Rectal smooth muscle tissue (tissue), 1 donor: ENCODE results near the gene CYBB.
"Not testable (repeated sequence)": the region's sequence is repeated elsewhere in the genome, so short reads cannot be mapped to it uniquely, and the experiment has no call there.

Experiments used
- H3K27ac ChIP-seq: one replicate; pipeline ENCODE4 v1.7.0; 2013; ENCODE audit warnings: low read depth, low read length, inconsistent platforms
- H3K27me3 ChIP-seq: one replicate; pipeline ENCODE4 v1.7.0; 2013; ENCODE audit warnings: low read length; ENCODE audit not compliant: control insufficient read depth, insufficient read depth
- H3K36me3 ChIP-seq: one replicate; pipeline ENCODE4 v1.7.0; 2013; ENCODE audit warnings: low read length; ENCODE audit not compliant: control insufficient read depth, insufficient read depth
- H3K4me1 ChIP-seq: one replicate; pipeline ENCODE4 v1.7.0; 2013; ENCODE audit warnings: low read length; ENCODE audit not compliant: control insufficient read depth, insufficient read depth
- H3K4me3 ChIP-seq: one replicate; pipeline ENCODE4 v1.7.0; 2013; ENCODE audit warnings: low read length
- H3K9ac ChIP-seq: one replicate; pipeline ENCODE4 v1.7.0; 2013; ENCODE audit warnings: low read length

Gene CYBB

GRCh38 chrX:37763400-37763799 is 16.5 kb upstream of the CYBB start:
- H3K27me3 ChIP-seq = no peaks in the 10 kb centered on the region
- no peaks in the 10 kb centered on the region for H3K36me3 ChIP-seq
- no peak overlapping the region for H3K4me3 ChIP-seq
- H3K4me1 ChIP-seq = no peaks in the 10 kb centered on the region
- H3K27ac ChIP-seq = no peak overlapping the region
- H3K9ac ChIP-seq = no peak overlapping the region

- H3K9ac ChIP-seq = no peak overlapping the region
- H3K4me1 ChIP-seq = no peaks in the 10 kb centered on the region
- H3K4me3 ChIP-seq = no peak overlapping the region
- no peaks in the 10 kb centered on the region for H3K27me3 ChIP-seq
- H3K36me3 ChIP-seq = no peaks in the 10 kb centered on the region
- no peak overlapping the region for H3K27ac ChIP-seq
Observed at GRCh38 chrX:37765507-37765906, 14.4 kb upstream of the CYBB start.

- Histone ChIP-seq H3K9ac (no peak overlapping the region), H3K4me3 (no peak overlapping the region), H3K36me3 (no peaks in the 10 kb centered on the region), H3K4me1 (no peaks in the 10 kb centered on the region), H3K27ac (no peak overlapping the region), H3K27me3 (no peaks in the 10 kb centered on the region)
Observed at GRCh38 chrX:37767430-37767829, 12.4 kb upstream of the CYBB start.

GRCh38 chrX:37768866-37769265 is 11.0 kb upstream of the CYBB start:
- not testable (repeated sequence) for H3K9ac ChIP-seq, H3K27me3 ChIP-seq, H3K27ac ChIP-seq, H3K4me1 ChIP-seq, H3K36me3 ChIP-seq, H3K4me3 ChIP-seq

GRCh38 chrX:37776283-37776986 is 3.4 kb upstream of the CYBB start:
- no peaks in the 10 kb centered on the region for H3K27me3 ChIP-seq
- no peak overlapping the region for H3K27ac ChIP-seq
- H3K4me1 ChIP-seq = no peaks in the 10 kb centered on the region
- H3K36me3 ChIP-seq = no peaks in the 10 kb centered on the region
- no peak overlapping the region for H3K4me3 ChIP-seq
- no peak overlapping the region for H3K9ac ChIP-seq

GRCh38 chrX:37776987-37777325 is 2.9 kb upstream of the CYBB start:
- Histone ChIP-seq H3K27me3 (no peaks in the 10 kb centered on the region), H3K9ac (no peak overlapping the region), H3K36me3 (no peaks in the 10 kb centered on the region), H3K4me3 (no peak overlapping the region), H3K27ac (no peak overlapping the region), H3K4me1 (no peaks in the 10 kb centered on the region)

- no peak overlapping the region for H3K4me3 ChIP-seq
- H3K27me3 ChIP-seq = no peaks in the 10 kb centered on the region
- H3K4me1 ChIP-seq = no peaks in the 10 kb centered on the region
- H3K9ac ChIP-seq = no peak overlapping the region
- H3K36me3 ChIP-seq = no peaks in the 10 kb centered on the region
- H3K27ac ChIP-seq = no peak overlapping the region
Observed at GRCh38 chrX:37781081-37781480, 1.2 kb downstream of the CYBB start.

GRCh38 chrX:37781814-37782213 is 2.0 kb downstream of the CYBB start:
- Histone ChIP-seq H3K4me3 (no peak overlapping the region), H3K27me3 (no peaks in the 10 kb centered on the region), H3K9ac (no peak overlapping the region), H3K36me3 (no peaks in the 10 kb centered on the region), H3K4me1 (no peaks in the 10 kb centered on the region), H3K27ac (no peak overlapping the region)

GRCh38 chrX:37782359-37782758 is 2.5 kb downstream of the CYBB start:
- Histone ChIP-seq H3K4me3 (no peak overlapping the region), H3K4me1 (no peaks in the 10 kb centered on the region), H3K36me3 (no peaks in the 10 kb centered on the region), H3K27me3 (no peaks in the 10 kb centered on the region), H3K9ac (no peak overlapping the region), H3K27ac (no peak overlapping the region)

- H3K27ac ChIP-seq = no peak overlapping the region
- no peak overlapping the region for H3K4me3 ChIP-seq
Observed at GRCh38 chrX:37783305-37783704, 3.4 kb downstream of the CYBB start.

GRCh38 chrX:37785569-37785968 is 5.7 kb downstream of the CYBB start:
- Histone ChIP-seq H3K4me1 (no peaks in the 10 kb centered on the region), H3K4me3 (no peak overlapping the region), H3K36me3 (no peaks in the 10 kb centered on the region), H3K27ac (no peak overlapping the region), H3K27me3 (no peaks in the 10 kb centered on the region), H3K9ac (no peak overlapping the region)

More at GRCh38 chrX:37783305-37783704, 3.4 kb downstream of the CYBB start:
- Histone ChIP-seq H3K9ac (no peak overlapping the region), H3K4me1 (no peaks in the 10 kb centered on the region), H3K27me3 (no peaks in the 10 kb centered on the region), H3K36me3 (no peaks in the 10 kb centered on the region)

- Histone ChIP-seq H3K4me3 (no peak overlapping the region), H3K27me3 (no peaks in the 10 kb centered on the region), H3K27ac (no peak overlapping the region), H3K4me1 (no peaks in the 10 kb centered on the region), H3K9ac (no peak overlapping the region), H3K36me3 (no peaks in the 10 kb centered on the region)
Observed at GRCh38 chrX:37786624-37787422, 7.0 kb downstream of the CYBB start.

- Histone ChIP-seq H3K4me1 (no peaks in the 10 kb centered on the region), H3K36me3 (no peaks in the 10 kb centered on the region), H3K9ac (no peak overlapping the region), H3K27ac (no peak overlapping the region), H3K4me3 (no peak overlapping the region), H3K27me3 (no peaks in the 10 kb centered on the region)
Observed at GRCh38 chrX:37787423-37787869, 7.6 kb downstream of the CYBB start.
